Ishikawa (cell line): ENCODE results near the gene FAM83G.

Experiments used
- CEBPB ChIP-seq: IDR thresholded peaks from 2 replicates; pipeline ENCODE4 v1.6.1; 2012
- CREB1 ChIP-seq: IDR thresholded peaks from 2 replicates; pipeline ENCODE4 v1.6.1; 2012; ENCODE audit warnings: low read depth
- EGR1 ChIP-seq: IDR thresholded peaks from 2 replicates; pipeline ENCODE4 v1.6.1; 2012
- EP300 ChIP-seq: IDR thresholded peaks from 2 replicates; pipeline ENCODE4 v1.6.1; 2012; ENCODE audit warnings: borderline replicate concordance
- FOXM1 ChIP-seq: IDR thresholded peaks from 2 replicates; pipeline ENCODE4 v1.6.1; 2012; ENCODE audit warnings: low read depth, borderline replicate concordance
- MAX ChIP-seq: IDR thresholded peaks from 2 replicates; pipeline ENCODE4 v1.6.1; 2012
- NFIC ChIP-seq: IDR thresholded peaks from 2 replicates; pipeline ENCODE4 v1.6.1; 2012
- RAD21 ChIP-seq: IDR thresholded peaks from 2 replicates; pipeline ENCODE4 v1.6.1; 2012; ENCODE audit warnings: low read depth
- REST ChIP-seq: IDR thresholded peaks from 2 replicates; pipeline ENCODE4 v1.6.1; 2012; ENCODE audit warnings: low read depth, mild to moderate bottlenecking
- TAF1 ChIP-seq: IDR thresholded peaks from 2 replicates; pipeline ENCODE4 v1.6.1; 2012; ENCODE audit warnings: low read depth, mild to moderate bottlenecking
- TCF12 ChIP-seq: IDR thresholded peaks from 2 replicates; pipeline ENCODE4 v1.6.1; 2012; ENCODE audit warnings: low read depth
- TEAD4 ChIP-seq: IDR thresholded peaks from 2 replicates; pipeline ENCODE4 v1.6.1; 2012
- USF1 ChIP-seq: IDR thresholded peaks from 2 replicates; pipeline ENCODE4 v1.6.1; 2012
- YY1 ChIP-seq: IDR thresholded peaks from 2 replicates; pipeline ENCODE4 v1.6.1; 2012; ENCODE audit warnings: low read depth
- ZBTB7A ChIP-seq: IDR thresholded peaks from 2 replicates; pipeline ENCODE4 v1.6.1; 2012; ENCODE audit warnings: low read depth

FAM83G gene

GRCh38 chr17:18967916-18968315 is 36.6 kb downstream of the FAM83G start:
- TF ChIP-seq USF1, result no peak
- no peak for TF ChIP-seq REST
- TF ChIP-seq TCF12, result no peak
- no peak for TF ChIP-seq YY1
- TF ChIP-seq CEBPB, result no peak
- no peak for TF ChIP-seq TAF1
- no peak for TF ChIP-seq MAX
- TF ChIP-seq NFIC, result no peak
- TF ChIP-seq CREB1, result no peak
- TF ChIP-seq EP300, result no peak
- no peak for TF ChIP-seq ZBTB7A
- TF ChIP-seq TEAD4, result no peak
- TF ChIP-seq FOXM1, result no peak
- no peak for TF ChIP-seq EGR1
- TF ChIP-seq RAD21, result no peak

- TF ChIP-seq MAX (peak; percentile 41; the same call in 1 of the 2 replicates), RAD21 (no peak), CREB1 (no peak), FOXM1 (no peak), TEAD4 (no peak), USF1 (no peak), CEBPB (no peak), EGR1 (no peak), ZBTB7A (no peak), EP300 (peak; percentile 27; the same call in 1 of the 2 replicates), TAF1 (no peak), REST (no peak), TCF12 (no peak), NFIC (no peak; the same call in 1 of the 2 replicates), YY1 (no peak)
These were observed 37.5 kb downstream of the FAM83G start for GRCh38 chr17:18966831-18967624.

GRCh38 chr17:18965530-18966236 is 38.9 kb downstream of the FAM83G start:
- TF ChIP-seq EP300, result peak; percentile 29; the same call in 1 of the 2 replicates
- 0 out of 2 replicates have a peak, but pooled peaks have one; percentile 37 for TF ChIP-seq ZBTB7A
- TF ChIP-seq RAD21, result no peak
- TF ChIP-seq TCF12, result 0 out of 2 replicates have a peak, but pooled peaks have one; percentile 32
- peak; percentile 39 for TF ChIP-seq NFIC

GRCh38 chr17:18964550-18964949 is 40.0 kb downstream of the FAM83G start:
- TF ChIP-seq FOXM1 (no peak), TAF1 (no peak), YY1 (no peak), TEAD4 (no peak), CEBPB (no peak), EP300 (no peak), RAD21 (no peak), ZBTB7A (no peak), MAX (no peak), NFIC (no peak), TCF12 (no peak), REST (no peak), CREB1 (no peak), EGR1 (no peak), USF1 (no peak)
